GM21390 (cell line): ENCODE results near the gene DPH3.
A peak's percentile ranks its signal among the peaks of the same experiment; 100 is the strongest.

Source experiments
- ATAC-seq: cut with Tn5 transposase; IDR thresholded peaks from one replicate; pipeline ENCODE4 v1.9.1; 2021; ENCODE audit not compliant: unreplicated experiment

DPH3 gene

DNA sequence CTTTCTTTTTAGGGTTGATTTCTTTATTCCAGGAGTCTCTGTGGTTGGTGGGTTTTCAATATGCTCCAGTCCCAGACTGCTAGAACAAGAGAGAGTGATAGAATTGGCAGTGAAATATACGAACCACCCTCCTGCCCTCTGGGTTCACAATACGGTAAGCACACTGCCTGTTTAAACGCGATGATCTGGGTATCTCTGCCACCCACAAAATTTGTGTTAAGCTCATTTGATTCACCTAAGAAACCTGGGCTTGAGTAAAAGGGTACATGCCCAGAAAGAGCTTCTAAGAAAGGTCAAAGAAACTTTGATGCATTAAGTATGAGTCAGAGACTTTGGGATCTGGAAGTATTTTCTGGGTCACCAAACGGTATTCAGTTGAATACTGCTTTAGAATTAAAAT, 30.1 kb upstream of the DPH3 start:
- ATAC-seq, result no peak

GRCh38 chr3:16290827-16291196, 26.1 kb upstream of the DPH3 start:
- ATAC-seq, result peak; percentile 55

GRCh38 chr3:16290007-16290826, 25.5 kb upstream of the DPH3 start:
- ATAC-seq, result no peak

DNA sequence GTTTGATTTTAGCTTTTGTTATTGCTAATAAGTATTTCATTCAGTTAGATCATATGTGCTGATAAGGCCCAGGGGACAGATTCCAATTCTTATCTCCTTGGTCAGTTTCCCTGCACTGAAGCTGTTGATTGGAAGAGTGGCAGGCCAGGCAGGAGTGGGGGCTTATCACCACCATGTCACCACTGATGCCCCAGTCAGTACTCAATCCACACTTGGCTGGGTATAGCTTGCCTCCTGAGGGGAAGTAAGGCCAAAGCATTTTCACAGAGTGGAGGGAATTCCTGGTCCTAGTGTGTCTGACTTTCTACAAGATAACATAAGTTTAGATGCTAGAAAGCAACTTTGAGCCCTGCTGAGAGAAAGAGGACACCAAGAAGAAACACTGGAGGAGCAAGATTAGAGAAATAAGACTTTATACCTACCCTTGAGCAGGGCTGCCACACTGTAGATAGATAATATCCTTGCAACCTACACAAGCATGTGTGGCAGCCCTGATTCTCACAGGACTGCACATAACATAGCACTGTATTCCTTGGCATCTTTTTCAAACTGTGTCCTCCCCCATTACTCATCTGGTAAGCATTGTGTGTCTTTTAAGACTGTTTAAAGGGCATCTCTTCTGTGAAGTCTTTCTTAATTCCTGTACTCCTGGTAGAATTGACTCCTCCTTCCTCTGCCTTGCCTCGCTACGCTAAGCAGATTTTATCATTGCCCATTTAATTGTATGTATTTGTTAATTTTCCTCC, 24.6 kb upstream of the DPH3 start:
- ATAC-seq, result no peak

- ATAC-seq, result no peak
Observed at GRCh38 chr3:16288664-16289063, 23.9 kb upstream of the DPH3 start.

DNA sequence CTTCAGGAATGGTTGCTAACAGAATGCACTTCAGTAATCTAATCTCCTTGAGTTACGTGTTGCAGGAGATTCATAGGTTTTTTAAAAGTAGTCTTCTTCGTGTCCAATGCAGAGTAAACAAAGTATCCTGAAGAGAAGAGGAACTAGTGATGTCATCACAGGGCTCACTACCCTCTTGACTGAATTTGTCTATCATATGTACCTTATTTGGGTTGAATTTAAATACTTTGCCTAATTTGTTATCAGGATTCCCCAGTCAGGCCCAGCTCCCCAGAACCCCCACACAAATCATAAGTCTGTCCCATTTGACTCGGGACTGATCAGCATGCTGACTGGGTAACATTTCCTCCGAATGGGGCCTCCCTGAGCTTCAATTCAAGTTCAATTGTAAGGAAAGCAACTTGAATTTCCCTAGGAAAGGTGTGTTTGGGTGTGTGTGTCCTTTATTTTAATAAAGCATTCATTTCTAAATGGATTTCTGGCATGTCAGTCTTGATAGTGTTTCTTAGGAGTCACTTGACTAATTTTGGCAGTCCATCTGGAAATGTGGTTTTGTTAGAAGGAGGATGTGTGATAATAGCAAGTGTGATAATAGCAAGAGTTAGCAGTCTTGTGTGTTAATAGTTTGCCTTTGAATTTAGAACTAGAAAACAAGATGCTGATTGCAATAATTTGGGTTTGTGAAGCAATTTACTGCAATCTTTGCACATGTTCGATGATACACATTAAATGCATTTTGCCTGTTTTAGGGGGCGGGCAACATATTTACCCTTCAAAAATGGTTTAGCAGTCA, 22.2 kb upstream of the DPH3 start:
- ATAC-seq, result no peak

GRCh38 chr3:16286161-16286560, 21.4 kb upstream of the DPH3 start:
- ATAC-seq, result peak; percentile 61

DNA sequence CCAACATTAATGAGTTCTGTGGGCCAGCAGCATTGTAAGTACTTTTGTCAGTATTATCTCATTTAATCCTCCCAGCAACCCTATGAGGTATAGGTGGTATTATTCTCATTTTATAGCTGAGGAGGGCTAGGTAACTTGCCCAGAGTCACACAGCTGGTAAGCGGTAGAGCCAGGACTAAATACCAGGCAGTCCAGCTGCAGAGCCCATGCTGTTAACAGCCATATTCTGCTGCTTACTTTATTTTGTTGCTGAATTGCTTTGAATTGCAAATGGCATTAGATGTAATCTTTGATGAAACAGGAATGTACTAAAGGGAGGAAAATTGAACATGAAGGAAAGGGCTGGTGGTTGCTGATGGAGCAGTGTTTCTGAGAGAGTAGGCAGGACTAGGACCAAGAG, 19.9 kb upstream of the DPH3 start:
- ATAC-seq, result no peak

DNA sequence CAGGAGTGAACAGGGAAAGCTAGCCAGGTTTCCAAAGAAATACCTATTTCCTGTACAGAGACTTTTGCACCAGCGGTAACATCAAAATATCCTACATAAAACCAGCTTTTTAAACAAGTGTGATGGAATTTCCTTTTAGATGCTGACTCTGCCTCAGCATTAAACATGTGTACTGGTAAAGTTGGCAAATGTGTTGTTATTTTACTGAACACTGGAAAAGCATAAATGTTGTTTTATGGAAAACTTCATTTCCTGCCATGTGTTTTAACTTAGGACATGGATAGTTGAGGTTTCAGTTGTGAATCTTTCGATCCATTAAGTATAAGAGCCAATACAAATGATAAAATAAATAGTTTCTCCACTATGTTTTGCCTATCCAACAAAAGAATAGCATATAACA, 15.9 kb upstream of the DPH3 start:
- ATAC-seq, result no peak

DNA sequence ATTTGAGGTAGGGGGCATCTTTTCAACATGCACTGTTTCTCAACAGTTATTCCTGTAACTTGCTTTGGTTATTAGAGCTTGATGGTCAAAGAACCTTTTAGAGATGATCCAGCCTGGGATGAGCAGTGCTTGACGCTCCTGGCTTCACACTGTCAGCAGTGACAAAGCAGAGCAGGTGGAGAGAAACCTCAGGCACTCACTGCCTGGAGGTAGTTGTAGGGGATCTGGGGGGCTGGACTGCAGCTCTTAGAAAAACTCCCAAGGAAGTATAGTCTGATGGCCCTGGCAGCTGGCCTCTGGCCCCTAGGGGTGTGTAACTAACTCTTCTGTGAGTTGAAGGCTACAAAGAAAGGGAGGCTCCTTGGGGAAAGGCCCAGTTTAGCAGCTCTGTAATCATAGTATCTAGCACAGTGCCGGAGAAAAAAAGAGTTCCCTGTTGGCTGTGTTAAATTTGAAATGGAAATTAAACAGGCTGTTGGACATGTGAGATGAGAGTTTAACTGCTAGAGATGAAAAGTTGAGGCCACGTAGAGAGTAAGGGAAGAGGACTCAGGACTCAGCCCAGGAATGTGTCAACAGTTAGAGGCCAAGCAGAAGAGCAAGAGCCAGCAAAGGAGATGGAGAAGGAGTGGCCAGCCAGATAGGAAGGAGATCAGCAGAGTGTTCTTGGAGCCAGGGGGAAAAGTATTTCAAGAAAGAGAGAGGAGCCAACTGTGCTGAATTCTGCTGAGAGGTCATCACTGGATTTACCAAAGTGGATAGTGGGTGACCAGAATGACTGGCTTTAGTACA, 14.5 kb upstream of the DPH3 start:
- ATAC-seq, result no peak

GRCh38 chr3:16277471-16277870, 12.7 kb upstream of the DPH3 start:
- no peak for ATAC-seq

DNA sequence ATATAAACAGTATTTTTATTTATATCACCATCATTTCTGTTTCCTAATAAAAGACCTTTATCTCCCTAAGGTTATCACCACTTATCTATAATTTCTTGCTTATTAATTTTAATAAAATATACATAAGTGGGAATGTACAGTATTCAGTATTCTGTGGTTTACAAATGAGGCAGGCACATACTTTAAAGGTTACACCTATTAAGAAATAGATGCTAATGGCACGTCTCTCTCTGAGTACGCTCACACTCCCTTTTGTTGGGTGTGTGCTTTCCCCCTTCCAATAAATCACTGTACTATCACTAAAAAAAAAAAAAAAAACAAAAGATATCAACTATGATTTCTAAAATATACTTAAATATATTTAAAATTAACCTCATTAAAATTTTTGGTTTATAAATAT, 9.1 kb upstream of the DPH3 start:
- ATAC-seq, result no peak

GRCh38 chr3:16272588-16272987, 7.8 kb upstream of the DPH3 start:
- ATAC-seq, result no peak

DNA sequence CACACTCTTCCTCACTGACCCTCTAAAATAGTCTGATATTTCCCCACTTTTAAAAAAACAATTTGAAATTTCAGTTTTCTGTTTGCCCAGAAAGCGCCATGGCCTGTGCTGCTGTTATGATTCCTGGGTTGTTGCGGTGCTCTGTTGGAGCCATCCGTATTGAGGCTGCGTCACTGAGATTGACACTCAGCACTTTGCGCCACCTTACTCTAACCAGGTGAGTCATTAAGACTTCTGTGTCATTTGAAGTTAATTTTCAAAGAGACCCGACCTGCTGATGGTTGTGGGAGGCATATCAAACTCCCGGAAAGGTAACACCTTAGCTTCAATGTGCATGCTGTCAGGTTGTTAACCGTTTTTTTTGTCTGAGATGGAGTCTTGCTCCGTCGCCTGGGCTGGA, 6.1 kb upstream of the DPH3 start:
- ATAC-seq, result no peak

DNA sequence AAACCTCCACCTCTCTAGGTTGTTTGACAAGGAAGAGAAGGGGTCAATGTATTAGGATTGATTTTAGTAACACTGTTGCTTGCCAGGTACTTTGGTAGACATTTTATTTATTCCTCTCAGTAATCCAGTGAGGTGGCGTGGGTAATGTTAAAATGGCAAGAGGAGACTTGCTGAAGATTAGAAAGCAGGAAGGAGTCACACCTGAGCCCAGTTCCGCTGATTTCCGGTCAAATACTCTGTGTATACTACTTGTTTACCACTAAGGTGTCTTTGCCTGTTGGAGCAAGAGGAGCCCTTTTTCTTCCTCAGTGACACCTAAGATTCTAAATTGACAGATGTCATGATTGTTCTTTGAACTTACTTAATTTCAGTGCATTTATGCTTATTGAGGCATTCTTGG, 2.0 kb upstream of the DPH3 start:
- ATAC-seq, result no peak

DNA sequence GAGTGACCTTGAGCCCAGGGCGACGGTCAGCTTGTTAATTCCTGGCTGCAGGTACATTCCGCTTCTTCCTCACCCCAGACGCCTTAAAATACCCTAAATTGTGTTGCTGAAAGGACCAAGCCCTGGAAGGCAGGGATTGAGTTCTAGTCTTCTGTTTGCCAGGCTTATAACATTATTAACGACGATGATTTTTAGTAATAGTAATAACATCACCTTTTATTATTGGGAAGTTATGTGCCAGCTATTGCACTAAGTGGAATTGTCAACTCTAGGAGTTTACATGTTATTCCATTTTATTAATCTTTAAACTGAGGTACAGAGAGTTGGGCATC, 678 bp upstream of the DPH3 start:
- ATAC-seq, result no peak

GRCh38 chr3:16264174-16264707, 502 bp downstream of the DPH3 start:
- ATAC-seq, result no peak

DNA sequence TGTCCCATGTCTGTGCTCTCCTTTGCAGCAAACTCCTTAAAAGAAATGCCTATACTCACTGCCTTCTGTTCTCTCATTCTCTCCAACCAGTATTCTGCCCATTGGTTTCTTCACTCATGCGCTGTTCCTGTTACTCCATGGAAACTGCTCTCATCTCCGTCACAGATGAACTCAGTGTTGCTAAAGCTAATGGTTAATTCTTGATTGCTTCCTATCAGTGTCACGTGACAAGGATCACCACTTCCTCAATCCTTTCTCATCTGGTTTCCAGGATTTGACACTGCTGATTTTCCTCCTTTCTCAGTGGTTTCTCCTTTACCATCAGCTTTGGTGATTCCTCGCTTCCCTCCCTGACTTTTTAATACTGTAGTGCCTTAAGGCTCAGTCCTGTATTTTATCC, 2.6 kb downstream of the DPH3 start:
- no peak for ATAC-seq

GRCh38 chr3:16260046-16260445, 4.7 kb downstream of the DPH3 start:
- no peak for ATAC-seq

GRCh38 chr3:16258866-16259265, 5.9 kb downstream of the DPH3 start:
- ATAC-seq, result no peak

GRCh38 chr3:16258177-16258576, 6.6 kb downstream of the DPH3 start:
- ATAC-seq, result no peak
